T-cell (primary cell): Measurements from ENCODE around the gene BRMS1L. TPM values are rescaled to one million over a fixed set of nuclear protein-coding genes. Genes with fewer than 3 reads are reported as not detected.

Experiments used
- ATAC-seq, 4 experiments: fragments of 200-7000 bp in 3 of 4; fragments of 150-1000 bp in 1 of 4; cut with Tn5 transposase; replicated peaks in 1 of 4; 1 replicate in 3 of 4; 2 replicates in 1 of 4; pipeline ENCODE4 v1.10.0; 2021; ENCODE audit warnings: moderate library complexity in 3 of 4, mild to moderate bottlenecking in 2 of 4, moderate number of reproducible peaks in 1 of 4
- CTCF ChIA-PET, 2 donors: fragments of 300-600 bp; sonication (Branson Sonifier 250); formaldehyde crosslinking; loops; one replicate each; lab custom pipeline; 2022; ENCODE audit warnings: antibody characterized with exemption in 2 of 2; lab: Charles Lee
- POLR2A ChIA-PET, 2 donors: fragments of 300-600 bp; sonication (Branson Sonifier 250); formaldehyde crosslinking; loops; one replicate each; lab custom pipeline; 2022; ENCODE audit warnings: antibody characterized with exemption in 2 of 2; lab: Charles Lee
- DNase-seq, 35 experiments: peaks; one replicate each; pipeline versions ENCODE4 v3.0.0 to v3.0.0-alpha.2; 2013 to 2023
- H3K27ac ChIP-seq: one replicate; pipeline ENCODE4 v1.5.1; 2013; ENCODE audit warnings: low read length
- H3K27me3 ChIP-seq, 2 experiments: replicated peaks in 1 of 2; 1 replicate in 1 of 2; 2 replicates in 1 of 2; pipeline versions ENCODE4 v1.6.1 to v1.7.0; 2013; ENCODE audit warnings: low read length in 1 of 2, mixed read lengths in 1 of 2; ENCODE audit not compliant: control insufficient read depth in 2 of 2, insufficient read depth in 2 of 2; ENCODE audit errors: extremely low read depth in 1 of 2
- H3K36me3 ChIP-seq, 2 donors: 1 replicate in 1 of 2; 2 replicates in 1 of 2; pipeline versions ENCODE4 v1.6.1 to v1.7.0; 2013; ENCODE audit warnings: low read length in 1 of 2; ENCODE audit not compliant: control insufficient read depth in 2 of 2, insufficient read depth in 1 of 2; ENCODE audit errors: extremely low read depth in 1 of 2
- H3K4me1 ChIP-seq, 2 experiments: 1 replicate in 1 of 2; 2 replicates in 1 of 2; pipeline versions ENCODE4 v1.6.1 to v1.7.0; 2013; ENCODE audit warnings: low read length in 2 of 2, mixed read lengths in 1 of 2; ENCODE audit not compliant: insufficient read depth in 2 of 2, control insufficient read depth in 1 of 2; ENCODE audit errors: extremely low read depth in 1 of 2
- H3K4me3 ChIP-seq, 2 donors: 1 replicate in 1 of 2; 2 replicates in 1 of 2; pipeline versions ENCODE4 v1.5.1 to v1.7.0; 2013; ENCODE audit warnings: mild to moderate bottlenecking in 2 of 2, low read length in 1 of 2, moderate library complexity in 1 of 2; ENCODE audit not compliant: control insufficient read depth in 1 of 2; ENCODE audit errors: extremely low read depth in 1 of 2
- H3K9me3 ChIP-seq: 2 replicates; pipeline ENCODE4 v1.7.0; 2013
- H3K27ac Mint-ChIP-seq, 2 donors: one replicate each; pipeline ENCODE4 v1.8.0; 2020 to 2021; ENCODE audit warnings: mild to moderate bottlenecking in 2 of 2, mixed read lengths in 2 of 2
- H3K27me3 Mint-ChIP-seq, 2 donors: one replicate each; pipeline ENCODE4 v1.8.0; 2021 to 2022; ENCODE audit warnings: mixed read lengths in 2 of 2
- H3K36me3 Mint-ChIP-seq: one replicate; pipeline ENCODE4 v1.8.0; 2021; ENCODE audit warnings: mixed read lengths
- H3K4me1 Mint-ChIP-seq, 3 donors: one replicate each; pipeline ENCODE4 v1.8.0; 2020 to 2022; ENCODE audit warnings: mixed read lengths in 3 of 3, mild to moderate bottlenecking in 1 of 3
- H3K4me3 Mint-ChIP-seq, 3 donors: one replicate each; pipeline ENCODE4 v1.8.0; 2020 to 2022; ENCODE audit warnings: mild to moderate bottlenecking in 3 of 3, mixed read lengths in 3 of 3, moderate library complexity in 3 of 3
- H3K9me3 Mint-ChIP-seq, 3 donors: one replicate each; pipeline ENCODE4 v1.8.0; 2020 to 2022; ENCODE audit warnings: mixed read lengths in 3 of 3
- WGBS: methylation state at CpG from one replicate; pipeline ENCODE4 v1.1.5; 2013; ENCODE audit warnings: missing lambda C conversion rate; ENCODE audit not compliant: insufficient coverage; 5-methylcytosine and 5-hydroxymethylcytosine counted together
- total RNA-seq, 35 experiments: library from RNA in 6 of 35; stranded (reverse) in 6 of 35; fragments of 120-200 nt in 1 of 35; gene quantifications; one replicate each; pipeline versions ENCODE4 v1.2.1 to v1.2.4 and lab custom pipeline; 2013 to 2026

The BRMS1L gene
- total RNA-seq, 5 donors from 2014 or later (not counting 1 experiment from before 2014, with no cell fraction given) = 3.9 to 7.7 (median 5.4) TPM

DNA sequence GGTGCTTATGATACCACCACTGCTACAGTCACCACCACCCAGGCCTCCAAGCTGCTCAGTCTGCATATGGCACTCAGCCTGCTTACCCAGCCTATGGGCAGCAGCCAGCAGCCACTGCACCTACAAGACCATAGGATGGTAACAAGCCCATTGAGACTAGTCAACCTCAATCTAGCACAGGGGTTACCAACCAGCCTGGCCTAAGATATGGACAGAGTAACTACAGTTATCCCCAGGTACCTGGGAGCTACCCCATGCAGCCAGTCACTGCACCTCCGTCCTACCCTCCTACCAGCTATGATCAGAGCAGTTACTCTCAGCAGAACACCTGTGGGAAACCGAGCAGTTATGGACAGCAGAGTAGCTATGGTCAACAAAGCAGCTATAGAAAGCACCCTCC, 55.1 kb downstream of the BRMS1L start:
- Histone ChIP-seq H3K9me3 (no peaks in the 10 kb centered on the region), H3K4me1 (no peaks in the 10 kb centered on the region), H3K36me3 (no peaks in the 10 kb centered on the region), H3K27me3 (no peaks in the 10 kb centered on the region), H3K4me3 (no peak overlapping the region), H3K27ac (no peak overlapping the region)
- H3K27ac Mint-ChIP-seq = no peak overlapping the region
- H3K4me3 Mint-ChIP-seq = no peak overlapping the region
- ChIA-PET POLR2A (interaction anchor here in 1 of 2 donors (0.6 kb wide), 1 partner anchor 720 kb away, joined by 3 read pairs; no protein-coding TSS in a partner anchor), CTCF (interaction anchor here (0.6 to 4.2 kb wide), 6 partner anchors 188 to 724 kb away, joined by 3 to 23 read pairs (median 8); no protein-coding TSS in a partner anchor)
- DNase-seq (no peak), ATAC-seq (no peak)
- no peaks in the 10 kb centered on the region for H3K36me3 Mint-ChIP-seq
- H3K27me3 Mint-ChIP-seq = no peaks in the 10 kb centered on the region
- H3K4me1 Mint-ChIP-seq = peaks cover 0 to 7% (median 3%) of the 10 kb centered on the region in 3 donors
- WGBS = 78% methylated on average over 2 of the region's 2 CpGs
- H3K9me3 Mint-ChIP-seq = no peaks in the 10 kb centered on the region

DNA sequence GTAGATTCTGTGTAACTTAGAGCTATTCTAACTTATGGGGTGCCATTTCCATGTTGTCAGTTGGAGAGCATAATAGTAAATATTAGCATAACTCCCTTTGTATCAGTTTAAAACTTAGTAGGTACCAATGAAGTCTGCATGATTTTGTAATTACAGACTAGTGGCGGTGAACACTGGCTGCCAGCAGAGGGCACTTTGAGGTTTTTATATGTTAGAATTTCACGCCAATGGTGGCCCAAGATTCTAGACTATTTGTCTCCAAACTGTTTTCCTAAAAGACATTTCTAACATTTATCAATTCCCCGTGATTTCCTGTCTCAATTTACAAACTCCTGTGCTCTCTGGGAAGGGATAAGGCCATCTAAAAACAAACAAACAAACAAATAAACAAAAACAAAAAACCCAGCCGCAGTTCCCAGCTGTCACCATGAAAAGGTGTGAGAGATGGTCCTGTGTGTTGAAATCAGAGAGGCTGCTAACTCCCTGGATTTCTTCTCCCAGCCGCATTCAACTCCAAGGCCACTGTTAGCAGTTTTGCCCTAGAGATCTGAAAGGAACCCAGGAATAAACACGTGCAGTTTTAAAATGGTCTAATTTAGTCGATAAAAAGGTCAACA, 57.6 kb downstream of the BRMS1L start:
- no peak overlapping the region for H3K27ac ChIP-seq
- Mint-ChIP-seq H3K9me3 (no peaks in the 10 kb centered on the region), H3K4me3 (no peak overlapping the region), H3K27ac (no peak overlapping the region), H3K4me1 (peaks cover 0 to 3% (median 0%) of the 10 kb centered on the region in 3 donors), H3K27me3 (no peaks in the 10 kb centered on the region), H3K36me3 (no peaks in the 10 kb centered on the region)
- no peaks in the 10 kb centered on the region for H3K4me1 ChIP-seq
- 100% methylated on average over 3 of the region's 7 CpGs for WGBS
- ChIA-PET POLR2A (no interaction called here), CTCF (interaction anchor here (0.6 to 4.2 kb wide), 5 partner anchors 103 to 490 kb away, joined by 3 to 23 read pairs (median 10); no protein-coding TSS in a partner anchor)
- H3K27me3 ChIP-seq = no peaks in the 10 kb centered on the region
- DNase-seq (peak in 12 of 35 experiments; percentile 3 to 42 (median 6)), ATAC-seq (no peak)
- H3K4me3 ChIP-seq = no peak overlapping the region
- H3K36me3 ChIP-seq = no peaks in the 10 kb centered on the region
- no peaks in the 10 kb centered on the region for H3K9me3 ChIP-seq

DNA sequence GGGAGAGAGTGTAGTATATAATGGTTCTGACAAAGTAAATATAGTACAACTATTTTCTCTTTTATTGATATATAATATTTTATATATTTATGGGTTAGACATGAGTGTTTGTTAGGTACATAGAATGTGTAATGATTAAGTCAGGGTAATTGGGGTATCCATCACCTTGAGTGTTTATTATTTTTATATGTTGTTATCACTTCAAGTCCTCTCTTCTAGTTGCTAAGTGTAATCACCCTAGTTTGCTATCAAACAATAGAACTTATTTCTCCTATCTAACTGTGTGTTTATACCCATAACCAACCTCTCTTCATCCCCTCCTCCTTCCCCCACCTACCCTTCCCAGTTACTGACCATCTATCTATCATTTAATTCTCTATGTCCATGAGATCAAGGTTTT, 64.2 kb downstream of the BRMS1L start:
- CTCF ChIA-PET = interaction anchor here in 1 of 2 donors (0.7 kb wide), 1 partner anchor 8 kb away, joined by 13 read pairs; no protein-coding TSS in a partner anchor
- Histone ChIP-seq H3K27ac (no peak overlapping the region), H3K4me1 (no peaks in the 10 kb centered on the region), H3K36me3 (no peaks in the 10 kb centered on the region), H3K27me3 (peaks cover 0 to 4% of the 10 kb centered on the region in 2 experiments), H3K9me3 (peaks cover 1% of the 10 kb centered on the region), H3K4me3 (no peak overlapping the region)
- POLR2A ChIA-PET = interaction anchor here in 1 of 2 donors (0.6 kb wide), 1 partner anchor 387 kb away, joined by 3 read pairs; no protein-coding TSS in a partner anchor
- DNase-seq (no peak), ATAC-seq (no peak)
- Mint-ChIP-seq H3K36me3 (peaks cover 7% of the 10 kb centered on the region), H3K4me3 (no peak overlapping the region), H3K9me3 (peaks cover 10 to 21% (median 17%) of the 10 kb centered on the region in 3 donors), H3K4me1 (no peaks in the 10 kb centered on the region), H3K27me3 (peaks cover 0 to 2% of the 10 kb centered on the region in 2 donors), H3K27ac (no peak overlapping the region)

DNA sequence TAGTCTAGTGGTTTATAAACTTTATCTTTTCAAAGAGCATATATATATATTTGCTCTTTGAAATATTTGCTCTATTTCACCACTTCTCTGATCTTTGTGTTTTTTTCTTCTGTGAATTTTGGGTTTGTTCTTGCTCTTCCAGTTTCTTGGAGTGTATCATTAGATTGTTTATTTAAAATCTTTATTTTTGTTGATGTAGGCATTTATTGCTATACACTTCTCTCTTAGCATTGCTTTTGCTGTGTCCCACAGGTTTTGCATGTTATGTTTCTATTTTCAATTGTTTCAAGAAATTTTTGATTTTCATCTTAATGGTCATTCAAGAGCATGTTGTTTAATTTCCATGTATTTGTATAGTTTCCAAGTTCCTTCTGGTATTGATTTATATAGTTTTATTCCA, 69.1 kb downstream of the BRMS1L start:
- no peaks in the 10 kb centered on the region for H3K4me1 Mint-ChIP-seq
- no peak overlapping the region for H3K27ac Mint-ChIP-seq

DNA sequence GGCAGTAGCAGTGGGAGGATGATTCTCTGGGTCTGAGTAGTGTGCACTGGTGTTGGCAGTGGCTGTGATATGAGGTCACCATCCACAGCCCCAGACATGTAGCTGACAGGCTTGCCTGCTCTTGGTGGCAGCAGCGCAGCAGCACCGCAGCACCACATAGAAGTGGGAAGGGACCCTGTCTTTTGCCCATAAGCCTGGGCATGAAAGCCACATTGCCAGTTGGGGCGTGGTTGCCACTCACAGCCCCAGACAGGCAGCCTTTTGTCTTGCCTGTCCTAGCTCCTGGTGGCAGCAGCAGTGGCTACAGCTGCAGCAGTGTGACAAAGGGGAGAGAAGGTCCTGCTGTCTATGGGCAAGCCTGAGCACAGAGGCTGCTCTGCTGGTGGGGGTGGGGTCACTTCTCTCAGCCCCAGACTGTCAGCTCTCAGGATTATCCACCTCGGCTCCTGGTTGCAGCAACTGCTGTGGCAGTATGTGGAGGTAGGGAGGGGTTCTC, 71.5 kb downstream of the BRMS1L start:
- H3K27ac ChIP-seq = no peak overlapping the region
- 88% methylated on average over 4 of the region's 4 CpGs for WGBS
- H3K36me3 ChIP-seq = no peaks in the 10 kb centered on the region
- Mint-ChIP-seq H3K27ac (no peak overlapping the region), H3K9me3 (peaks cover 22 to 42% (median 36%) of the 10 kb centered on the region in 3 donors), H3K4me1 (no peaks in the 10 kb centered on the region), H3K27me3 (peaks cover 0 to 2% of the 10 kb centered on the region in 2 donors), H3K4me3 (no peak overlapping the region), H3K36me3 (peaks cover 19% of the 10 kb centered on the region)
- H3K27me3 ChIP-seq = peaks cover 0 to 13% of the 10 kb centered on the region in 2 experiments
- no peak overlapping the region for H3K4me3 ChIP-seq
- H3K9me3 ChIP-seq = peaks cover 2% of the 10 kb centered on the region
- no peak for ATAC-seq
- no peak for DNase-seq
- POLR2A ChIA-PET = no interaction called here
- no peaks in the 10 kb centered on the region for H3K4me1 ChIP-seq
- CTCF ChIA-PET = no interaction called here

More for the DNA sequence above, 69.1 kb downstream of the BRMS1L start:
- Mint-ChIP-seq H3K27me3 (peaks cover 0 to 4% of the 10 kb centered on the region in 2 donors), H3K36me3 (peaks cover 19% of the 10 kb centered on the region), H3K9me3 (peaks cover 22 to 42% (median 36%) of the 10 kb centered on the region in 3 donors), H3K4me3 (no peak overlapping the region)
- peaks cover 0 to 13% of the 10 kb centered on the region in 2 experiments for H3K27me3 ChIP-seq
- CTCF ChIA-PET = no interaction called here
- no peaks in the 10 kb centered on the region for H3K36me3 ChIP-seq
- H3K27ac ChIP-seq = no peak overlapping the region
- no peaks in the 10 kb centered on the region for H3K4me1 ChIP-seq
- ATAC-seq = no peak
- H3K9me3 ChIP-seq = peaks cover 2% of the 10 kb centered on the region
- POLR2A ChIA-PET = no interaction called here
- H3K4me3 ChIP-seq = no peak overlapping the region
- no peak for DNase-seq

DNA sequence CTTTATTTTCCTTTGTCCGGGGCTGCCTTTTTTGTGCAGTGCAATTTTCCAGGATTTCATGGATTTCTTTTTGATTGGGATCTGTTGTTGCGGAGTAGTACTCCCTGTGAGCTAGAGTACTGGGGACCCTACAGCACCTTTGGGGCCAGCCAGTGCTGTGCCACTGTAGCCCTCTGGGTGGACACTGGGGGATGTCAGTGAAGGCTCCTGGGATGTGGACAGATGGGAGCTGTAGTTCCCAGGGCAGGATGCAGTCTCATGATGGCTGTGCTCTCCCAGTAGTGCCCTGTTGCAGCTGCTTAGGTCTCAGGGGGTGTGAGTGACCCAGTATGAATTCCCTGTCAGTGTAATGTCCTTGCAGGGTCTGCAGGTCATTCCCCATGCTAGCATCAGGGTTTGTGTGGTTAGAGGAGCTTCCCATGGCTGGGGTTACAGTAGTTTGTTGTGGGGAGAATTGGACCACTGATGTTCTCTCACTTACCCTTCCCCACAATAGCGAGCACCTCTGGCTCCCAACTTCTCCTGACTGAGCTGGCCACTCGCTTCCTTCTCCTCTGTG, 72.2 kb downstream of the BRMS1L start:
- Histone ChIP-seq H3K4me1 (no peaks in the 10 kb centered on the region), H3K36me3 (no peaks in the 10 kb centered on the region), H3K9me3 (peaks cover 2% of the 10 kb centered on the region), H3K27me3 (peaks cover 0 to 13% of the 10 kb centered on the region in 2 experiments), H3K4me3 (no peak overlapping the region), H3K27ac (no peak overlapping the region)
- peaks cover 22 to 41% (median 36%) of the 10 kb centered on the region in 3 donors for H3K9me3 Mint-ChIP-seq
- no peak overlapping the region for H3K4me3 Mint-ChIP-seq
- ChIA-PET CTCF (interaction anchor here (0.5 to 0.6 kb wide), 2 partner anchors 8 to 37 kb away, joined by 3 to 13 read pairs; no protein-coding TSS in a partner anchor), POLR2A (no interaction called here)
- H3K36me3 Mint-ChIP-seq = peaks cover 19% of the 10 kb centered on the region
- WGBS = 90% methylated on average over 2 of the region's 4 CpGs
- H3K4me1 Mint-ChIP-seq = no peaks in the 10 kb centered on the region
- ATAC-seq (no peak), DNase-seq (no peak)
- H3K27me3 Mint-ChIP-seq = peaks cover 0 to 2% of the 10 kb centered on the region in 2 donors
- no peak overlapping the region for H3K27ac Mint-ChIP-seq
